H1 (cell line): Measurements from ENCODE around the gene ITGA3. TPM values are rescaled to one million over a fixed set of nuclear protein-coding genes. Genes with fewer than 3 reads are reported as not detected.

Experiments
- CTCF ChIA-PET: fragments of 300-600 bp; sonication (Branson Sonifier 250); formaldehyde crosslinking; loops from one replicate; lab custom pipeline; 2021; ENCODE audit not compliant: partially characterized antibody; lab: Charles Lee
- POLR2A ChIA-PET: fragments of 300-600 bp; sonication (Branson Sonifier 250); formaldehyde crosslinking; loops from one replicate; lab custom pipeline; 2021; ENCODE audit warnings: inconsistent platforms; ENCODE audit not compliant: partially characterized antibody; lab: Charles Lee
- DNase-seq, 2 experiments: peaks; one replicate each; pipeline versions ENCODE4 v3.0.0 to v3.0.0-alpha.2; 2010 to 2022; ENCODE audit warnings: low spot score in 2 of 2, low read depth in 1 of 2, mixed read lengths in 1 of 2
- FAIRE-seq: peaks from 2 replicates; lab custom pipeline; 2011; peaks lifted over from hg19 to GRCh38; lab: Jason Lieb, UNC
- H2AFZ ChIP-seq: 2 replicates; pipeline ENCODE4 v1.8.1; 2012; ENCODE audit warnings: low read length, inconsistent platforms
- H2AK5ac ChIP-seq: 2 replicates; pipeline ENCODE4 v1.6.1; 2013; ENCODE audit warnings: low read depth, low read length
- H2BK120ac ChIP-seq: replicated peaks from 2 replicates; pipeline ENCODE3; 2013; ENCODE audit warnings: low read depth, low read length, inconsistent platforms
- H2BK12ac ChIP-seq: 2 replicates; pipeline ENCODE4 v1.6.1; 2013; ENCODE audit warnings: low read depth, low read length
- H2BK15ac ChIP-seq: 2 replicates; pipeline ENCODE4 v1.6.1; 2013; ENCODE audit warnings: low read length
- H2BK20ac ChIP-seq: 2 replicates; pipeline ENCODE4 v1.6.1; 2013; ENCODE audit warnings: low read length
- H2BK5ac ChIP-seq: 2 replicates; pipeline ENCODE4 v1.6.1; 2013; ENCODE audit warnings: low read depth, low read length
- H3K14ac ChIP-seq: 2 replicates; pipeline ENCODE4 v1.6.1; 2013; ENCODE audit warnings: inconsistent platforms; ENCODE audit not compliant: insufficient read length
- H3K18ac ChIP-seq: 2 replicates; pipeline ENCODE4 v1.6.1; 2013; ENCODE audit warnings: low read length; ENCODE audit errors: extremely low read depth
- H3K23ac ChIP-seq: 2 replicates; pipeline ENCODE4 v1.6.1; 2013; ENCODE audit warnings: inconsistent platforms; ENCODE audit not compliant: insufficient read length
- H3K23me2 ChIP-seq: 2 replicates; pipeline ENCODE4 v1.6.1; 2013; ENCODE audit warnings: low read depth, low read length
- H3K27ac ChIP-seq: 2 replicates; pipeline ENCODE4 v1.6.1; 2011; ENCODE audit warnings: low read depth, low read length, inconsistent platforms
- H3K27me3 ChIP-seq, 4 experiments: replicated peaks in 1 of 4; 1 replicate in 1 of 4; 2 replicates in 3 of 4; pipeline versions ENCODE4 v1.6.1 to v1.8.1; 2011 to 2013; ENCODE audit warnings: low read length in 3 of 4, mild to moderate bottlenecking in 3 of 4, inconsistent platforms in 2 of 4, mixed read lengths in 2 of 4, moderate library complexity in 1 of 4; ENCODE audit not compliant: control insufficient read depth in 3 of 4, insufficient read depth in 3 of 4; ENCODE audit errors: extremely low read depth in 1 of 4
- H3K36me3 ChIP-seq, 4 experiments: 2 replicates each; pipeline versions ENCODE4 v1.6.1 to v1.8.1; 2011 to 2013; ENCODE audit warnings: mild to moderate bottlenecking in 4 of 4, low read length in 3 of 4, moderate library complexity in 2 of 4, control low read depth in 1 of 4, inconsistent platforms in 1 of 4; ENCODE audit not compliant: insufficient read depth in 4 of 4, control insufficient read depth in 2 of 4
- H3K4ac ChIP-seq: replicated peaks from 2 replicates; pipeline ENCODE3; 2013; ENCODE audit warnings: low read length, low read depth, mixed read lengths, inconsistent platforms; ENCODE audit not compliant: insufficient read length
- H3K4me1 ChIP-seq, 4 experiments: replicated peaks in 1 of 4; 1 replicate in 1 of 4; 2 replicates in 3 of 4; pipeline versions ENCODE4 v1.6.1 to v1.8.1; 2011 to 2013; ENCODE audit warnings: low read length in 3 of 4, inconsistent platforms in 2 of 4, mixed read lengths in 1 of 4; ENCODE audit not compliant: insufficient read depth in 4 of 4, control insufficient read depth in 3 of 4
- H3K4me2 ChIP-seq, 2 experiments: 2 replicates each; pipeline versions ENCODE4 v1.6.1 to v1.8.1; 2011 to 2013; ENCODE audit warnings: low read depth in 2 of 2, low read length in 2 of 2, control low read depth in 1 of 2, inconsistent platforms in 1 of 2, mild to moderate bottlenecking in 1 of 2; ENCODE audit not compliant: insufficient read depth in 1 of 2
- H3K4me3 ChIP-seq, 4 experiments: fragments of 200-600, 300-600 bp in 1 of 4; sonication (generic), shearing (Covaris generic), sonication (Bioruptor Twin) in 1 of 4; 2 replicates each; pipeline versions ENCODE4 v1.5.1 to v1.8.1; 2011 to 2016; ENCODE audit warnings: low read length in 4 of 4, low read depth in 3 of 4, control low read depth in 2 of 4, inconsistent platforms in 2 of 4, mild to moderate bottlenecking in 2 of 4, mixed read lengths in 1 of 4, moderate library complexity in 1 of 4; ENCODE audit not compliant: insufficient read depth in 2 of 4; ENCODE audit errors: extremely low read depth in 1 of 4
- H3K56ac ChIP-seq: replicated peaks from 2 replicates; pipeline ENCODE3; 2013; ENCODE audit warnings: low read depth, mild to moderate bottlenecking, mixed read lengths, low read length, inconsistent platforms; ENCODE audit not compliant: insufficient read length
- H3K79me1 ChIP-seq: 2 replicates; pipeline ENCODE4 v1.6.1; 2013; ENCODE audit warnings: low read depth, low read length, control low read depth
- H3K79me2 ChIP-seq, 2 experiments: 2 replicates each; pipeline versions ENCODE4 v1.6.1 to v1.8.1; 2012 to 2013; ENCODE audit warnings: low read length in 2 of 2, mild to moderate bottlenecking in 2 of 2, inconsistent platforms in 1 of 2; ENCODE audit not compliant: insufficient read depth in 2 of 2, control insufficient read depth in 1 of 2
- H3K9ac ChIP-seq, 4 experiments: replicated peaks in 1 of 4; 1 replicate in 1 of 4; 2 replicates in 3 of 4; pipeline versions ENCODE4 v1.6.1 to v1.8.1; 2011 to 2013; ENCODE audit warnings: low read depth in 3 of 4, low read length in 3 of 4, control low read depth in 2 of 4, mild to moderate bottlenecking in 2 of 4, moderate library complexity in 2 of 4, inconsistent platforms in 1 of 4; ENCODE audit errors: extremely low read depth in 1 of 4
- H3K9me3 ChIP-seq, 2 experiments: 2 replicates each; pipeline versions ENCODE4 v1.6.1 to v1.8.1; 2012 to 2013; ENCODE audit warnings: mild to moderate bottlenecking in 2 of 2, moderate library complexity in 2 of 2, control low read depth in 1 of 2, inconsistent platforms in 1 of 2, low read depth in 1 of 2, low read length in 1 of 2, mixed read lengths in 1 of 2; ENCODE audit not compliant: insufficient read depth in 2 of 2
- H4K20me1 ChIP-seq, 2 experiments: replicated peaks in 1 of 2; 2 replicates each; pipeline versions ENCODE3 to v1.8.1; 2011 to 2013; ENCODE audit warnings: inconsistent platforms in 2 of 2, low read length in 2 of 2, mild to moderate bottlenecking in 1 of 2; ENCODE audit not compliant: insufficient read depth in 2 of 2, control insufficient read depth in 1 of 2
- H4K5ac ChIP-seq: 2 replicates; pipeline ENCODE4 v1.6.1; 2013; ENCODE audit warnings: low read length, low read depth, mixed read lengths, inconsistent platforms; ENCODE audit not compliant: insufficient read length
- H4K8ac ChIP-seq: 2 replicates; pipeline ENCODE4 v1.8.0; 2013; ENCODE audit warnings: mild to moderate bottlenecking, moderate library complexity, low read length, inconsistent platforms; ENCODE audit not compliant: insufficient read depth; ENCODE audit errors: extremely low read depth
- H4K91ac ChIP-seq: replicated peaks from 2 replicates; pipeline ENCODE3; 2013; ENCODE audit warnings: low read length, mixed read lengths, inconsistent platforms; ENCODE audit not compliant: insufficient read length
- ASH2L ChIP-seq: fragments of 200-600, 300-600 bp; sonication (generic); IDR thresholded peaks from one replicate; pipeline ENCODE4 v1.7.1; 2017; ENCODE audit warnings: low read length
- HDAC2 ChIP-seq, 2 experiments: fragments of 300-600 bp in 1 of 2; sonication (generic) in 1 of 2; IDR thresholded peaks; 2 replicates each; pipeline ENCODE4 v1.6.1; 2011 to 2012; ENCODE audit warnings: low read depth in 2 of 2, low read length in 2 of 2, mild to moderate bottlenecking in 2 of 2, moderate library complexity in 2 of 2, borderline replicate concordance in 1 of 2, inconsistent platforms in 1 of 2
- KDM4A ChIP-seq: IDR thresholded peaks from one replicate; pipeline ENCODE4 v1.7.1; 2012; ENCODE audit warnings: low read depth, mild to moderate bottlenecking, moderate library complexity, low read length, inconsistent platforms; ENCODE audit not compliant: severe bottlenecking
- RAD21 ChIP-seq, 2 experiments: IDR thresholded peaks in 1 of 2; conservative IDR thresholded peaks in 1 of 2; 2 replicates each; pipeline ENCODE4 v1.6.1; 2011; ENCODE audit warnings: low read depth in 2 of 2, low read length in 2 of 2, improper control_type of control experiment in 1 of 2, inconsistent platforms in 1 of 2, mild to moderate bottlenecking in 1 of 2, moderate library complexity in 1 of 2
- RFX5 ChIP-seq: IDR thresholded peaks from 2 replicates; pipeline ENCODE4 v1.6.1; 2011; ENCODE audit warnings: low read depth, low read length, improper control_type of control experiment, borderline replicate concordance
- RXRA ChIP-seq: IDR thresholded peaks from 2 replicates; pipeline ENCODE4 v1.6.1; 2011; ENCODE audit warnings: low read depth, mild to moderate bottlenecking, low read length, moderate library complexity; ENCODE audit not compliant: insufficient read depth
- SP1 ChIP-seq: IDR thresholded peaks from 2 replicates; pipeline ENCODE4 v1.6.1; 2011; ENCODE audit warnings: low read depth, low read length
- WGBS, 2 experiments: shearing (Covaris generic) in 1 of 2; methylation state at CpG; one replicate each; pipeline versions ENCODE4 v1.1.6 to v1.1.7; 2013 to 2015; ENCODE audit warnings: low lambda C conversion rate in 2 of 2, mixed read lengths in 2 of 2, inconsistent platforms in 1 of 2, low coverage in 1 of 2, missing lambda C conversion rate in 1 of 2; ENCODE audit not compliant: insufficient replicate concordance in 2 of 2, insufficient coverage in 1 of 2, insufficient read length in 1 of 2; ENCODE audit errors: extremely low coverage in 1 of 2, missing lambda C conversion rate in 1 of 2; 5-methylcytosine and 5-hydroxymethylcytosine counted together
- polyA plus RNA-seq, 7 experiments: library from polyadenylated mRNA; depleted of rRNA in 3 of 7; stranded (reverse) in 5 of 7; unstranded in 2 of 7; fragments of >200 nt in 5 of 7; fragments of 200-250 nt in 2 of 7; gene quantifications; 1 replicate in 5 of 7; 2 replicates in 1 of 7; 4 replicates in 1 of 7; pipeline versions ENCODE4 v1.2.1 to v1.2.3, GENCODE V29; 2011 to 2013; ENCODE audit warnings: missing spikeins in 2 of 7, mixed read lengths in 2 of 7
- total RNA-seq: library from RNA; stranded (reverse); fragmentation: NEBNext Ultra II Directional; extraction: Animal tissue kit (Norgen Biotek cat#: 25700); gene quantifications from 2 replicates; pipeline ENCODE4 v1.2.1, GENCODE V29; 2021
- TF ChIP-seq, protein P1 (sequence below): IDR thresholded peaks from 2 replicates; pipeline ENCODE4 v1.6.1; 2012; ENCODE audit warnings: inconsistent platforms
- TF ChIP-seq, protein P2 (sequence below): IDR thresholded peaks from 2 replicates; pipeline ENCODE4 v1.6.1; 2012; ENCODE audit warnings: low read length, inconsistent platforms

ITGA3 gene
- total and polyA plus RNA-seq, 2 of the 8 experiments (the other 6 are each of a cell fraction or from before 2014, with no cell fraction given) = 24.0 to 24.2 TPM

DNA sequence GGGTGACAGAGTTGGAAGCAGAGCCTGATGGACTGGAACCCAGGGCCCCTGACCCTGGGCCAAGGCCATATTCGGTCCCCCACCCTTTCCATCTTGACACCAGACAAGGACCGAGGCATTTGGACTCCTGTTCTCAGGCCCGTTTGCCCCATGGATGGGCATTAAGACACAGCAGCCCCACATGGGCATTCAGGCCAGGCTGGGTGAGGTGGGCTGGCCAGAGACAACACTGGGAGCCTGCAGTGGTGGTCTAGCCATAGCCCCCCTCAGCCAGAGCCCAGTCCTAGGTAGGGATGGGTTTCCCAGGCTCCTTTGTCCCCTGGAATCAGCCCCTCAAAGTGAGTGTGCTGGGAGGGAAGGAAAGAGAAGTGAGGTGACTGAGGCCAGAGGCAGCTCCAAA lies 40.8 kb downstream of the ITGA3 start:
- no peak overlapping the region for H3K4me3 ChIP-seq
- H4K20me1 ChIP-seq = no peaks in the 10 kb centered on the region
- H3K4me1 ChIP-seq = peaks cover 0 to 17% (median 14%) of the 10 kb centered on the region in 4 experiments; a peak in 6 of 7 replicates
- H2BK120ac ChIP-seq = no peak overlapping the region
- peaks cover 3% of the 10 kb centered on the region for H3K79me1 ChIP-seq
- H2BK5ac ChIP-seq = no peak overlapping the region
- no peak for FAIRE-seq
- H3K23me2 ChIP-seq = peaks cover 17% of the 10 kb centered on the region
- TF ChIP-seq, protein P1, sequence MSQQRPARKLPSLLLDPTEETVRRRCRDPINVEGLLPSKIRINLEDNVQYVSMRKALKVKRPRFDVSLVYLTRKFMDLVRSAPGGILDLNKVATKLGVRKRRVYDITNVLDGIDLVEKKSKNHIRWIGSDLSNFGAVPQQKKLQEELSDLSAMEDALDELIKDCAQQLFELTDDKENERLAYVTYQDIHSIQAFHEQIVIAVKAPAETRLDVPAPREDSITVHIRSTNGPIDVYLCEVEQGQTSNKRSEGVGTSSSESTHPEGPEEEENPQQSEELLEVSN = no peak
- no peak for TF ChIP-seq HDAC2 (IDR thresholded peaks at IDR 0.05; ENCODE audit: borderline replicate concordance in 1 of 2, low read depth in 2 of 2, low read length in 2 of 2)
- TF ChIP-seq ASH2L = no peak
- TF ChIP-seq SP1 = no peak
- TF ChIP-seq RAD21 (IDR thresholded peaks at IDR 0.05 in 1 of 2, conservative IDR thresholded peaks at IDR 0.05 in 1 of 2; ENCODE audit: low read depth in 2 of 2, low read length in 2 of 2) = no peak
- TF ChIP-seq, protein P2, sequence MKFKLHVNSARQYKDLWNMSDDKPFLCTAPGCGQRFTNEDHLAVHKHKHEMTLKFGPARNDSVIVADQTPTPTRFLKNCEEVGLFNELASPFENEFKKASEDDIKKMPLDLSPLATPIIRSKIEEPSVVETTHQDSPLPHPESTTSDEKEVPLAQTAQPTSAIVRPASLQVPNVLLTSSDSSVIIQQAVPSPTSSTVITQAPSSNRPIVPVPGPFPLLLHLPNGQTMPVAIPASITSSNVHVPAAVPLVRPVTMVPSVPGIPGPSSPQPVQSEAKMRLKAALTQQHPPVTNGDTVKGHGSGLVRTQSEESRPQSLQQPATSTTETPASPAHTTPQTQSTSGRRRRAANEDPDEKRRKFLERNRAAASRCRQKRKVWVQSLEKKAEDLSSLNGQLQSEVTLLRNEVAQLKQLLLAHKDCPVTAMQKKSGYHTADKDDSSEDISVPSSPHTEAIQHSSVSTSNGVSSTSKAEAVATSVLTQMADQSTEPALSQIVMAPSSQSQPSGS = no peak
- no peak for TF ChIP-seq RFX5
- no peak for TF ChIP-seq KDM4A
- TF ChIP-seq RXRA = no peak
- H3K14ac ChIP-seq = no peak overlapping the region
- no peak overlapping the region for H2BK20ac ChIP-seq
- no peak overlapping the region for H2BK12ac ChIP-seq
- no peak overlapping the region for H2BK15ac ChIP-seq
- H3K4me2 ChIP-seq = no peak overlapping the region; a peak in 1 of 4 replicates
- CTCF ChIA-PET = interaction anchor here (0.8 to 15.7 kb wide), 7 partner anchors 9 to 300 kb away, joined by 3 to 412 read pairs (median 5); partner anchors contain the start of gene SGCA
- no peak overlapping the region for H3K18ac ChIP-seq
- H3K27ac ChIP-seq = no peak overlapping the region
- H3K9me3 ChIP-seq = no peaks in the 10 kb centered on the region
- H2AK5ac ChIP-seq = no peak overlapping the region
- no peak overlapping the region for H4K91ac ChIP-seq
- H3K9ac ChIP-seq = no peak overlapping the region
- peaks cover 0 to 3% (median 0%) of the 10 kb centered on the region in 4 experiments; a peak in 4 of 7 replicates for H3K27me3 ChIP-seq
- H2AFZ ChIP-seq = no peak overlapping the region
- H3K79me2 ChIP-seq = peaks cover 0 to 4% of the 10 kb centered on the region in 2 experiments; a peak in 1 of 4 replicates
- POLR2A ChIA-PET = interaction anchor here (1.2 kb wide), 1 partner anchor 14 kb away, joined by 3 read pairs; no protein-coding TSS in a partner anchor
- 80% methylated on average over 3 of the region's 3 CpGs; no CpG with 5 or more reads in 1 of the 2 experiments for WGBS, 2 experiments
- no peak overlapping the region for H3K23ac ChIP-seq
- H3K36me3 ChIP-seq = peaks cover 0 to 9% (median 0%) of the 10 kb centered on the region in 4 experiments; a peak in 1 of 8 replicates
- no peak overlapping the region for H4K8ac ChIP-seq
- no peak overlapping the region for H3K4ac ChIP-seq
- DNase-seq = no peak
- H4K5ac ChIP-seq = no peak overlapping the region
- no peak overlapping the region for H3K56ac ChIP-seq
